ENCODE data around the gene GRM8. TPM values are rescaled to one million over a fixed set of nuclear protein-coding genes. Genes with fewer than 3 reads are reported as not detected.

Gene GRM8
- total and polyA plus RNA-seq, 9 of the 15 experiments (the other 6 are each of a cell fraction or from before 2014, with no cell fraction given) = 0.13 TPM; not detected in 7

GRCh38 chr7:126700807-126701604 lies 551.7 kb downstream of the GRM8 start (continued):
- TF ChIP-seq, protein P1, sequence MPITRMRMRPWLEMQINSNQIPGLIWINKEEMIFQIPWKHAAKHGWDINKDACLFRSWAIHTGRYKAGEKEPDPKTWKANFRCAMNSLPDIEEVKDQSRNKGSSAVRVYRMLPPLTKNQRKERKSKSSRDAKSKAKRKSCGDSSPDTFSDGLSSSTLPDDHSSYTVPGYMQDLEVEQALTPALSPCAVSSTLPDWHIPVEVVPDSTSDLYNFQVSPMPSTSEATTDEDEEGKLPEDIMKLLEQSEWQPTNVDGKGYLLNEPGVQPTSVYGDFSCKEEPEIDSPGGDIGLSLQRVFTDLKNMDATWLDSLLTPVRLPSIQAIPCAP (CRISPR knock-in tag; IDR thresholded peaks at IDR 0.05; ENCODE audit: borderline replicate concordance) = no peak
- TF ChIP-seq RUNX1 (IDR thresholded peaks at IDR 0.05; ENCODE audit: low read depth) = no peak
- TF ChIP-seq TBP (optimal IDR thresholded peaks at IDR 0.05; ENCODE audit: low read depth, low read length) = peak; percentile 74
- peak; percentile 73; the same call in 1 of the 2 replicates for TF ChIP-seq MTA1 (IDR thresholded peaks at IDR 0.05; ENCODE audit: borderline replicate concordance)
- TF ChIP-seq ZNF324 (CRISPR knock-in tag; IDR thresholded peaks at IDR 0.05) = no peak
- no peak for TF ChIP-seq ZNF445 (CRISPR knock-in tag; IDR thresholded peaks at IDR 0.05; ENCODE audit: low read depth)
- no peak for TF ChIP-seq PTBP1 (IDR thresholded peaks at IDR 0.05; ENCODE audit: low read depth, low read length)
- no peak for TF ChIP-seq ZNF217 (CRISPR knock-in tag; IDR thresholded peaks at IDR 0.05)
- no peak for TF ChIP-seq ERF (CRISPR knock-in tag; IDR thresholded peaks at IDR 0.05)
- TF ChIP-seq, protein P2, sequence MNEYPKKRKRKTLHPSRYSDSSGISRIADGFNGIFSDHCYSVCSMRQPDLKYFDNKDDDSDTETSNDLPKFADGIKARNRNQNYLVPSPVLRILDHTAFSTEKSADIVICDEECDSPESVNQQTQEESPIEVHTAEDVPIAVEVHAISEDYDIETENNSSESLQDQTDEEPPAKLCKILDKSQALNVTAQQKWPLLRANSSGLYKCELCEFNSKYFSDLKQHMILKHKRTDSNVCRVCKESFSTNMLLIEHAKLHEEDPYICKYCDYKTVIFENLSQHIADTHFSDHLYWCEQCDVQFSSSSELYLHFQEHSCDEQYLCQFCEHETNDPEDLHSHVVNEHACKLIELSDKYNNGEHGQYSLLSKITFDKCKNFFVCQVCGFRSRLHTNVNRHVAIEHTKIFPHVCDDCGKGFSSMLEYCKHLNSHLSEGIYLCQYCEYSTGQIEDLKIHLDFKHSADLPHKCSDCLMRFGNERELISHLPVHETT (CRISPR knock-in tag; conservative IDR thresholded peaks at IDR 0.05 in 1 of 2, IDR thresholded peaks at IDR 0.05 in 1 of 2) = peak in 1 of 2 experiments; percentile 78; a peak in 2 of 4 replicates
- peak; percentile 68; the same call in 1 of the 2 replicates for TF ChIP-seq STAT5A (IDR thresholded peaks at IDR 0.05; ENCODE audit: borderline replicate concordance, low read length)
- no peak for TF ChIP-seq SRSF1 (IDR thresholded peaks at IDR 0.05; ENCODE audit: low read depth, low read length)
- no peak for TF ChIP-seq LARP7 (IDR thresholded peaks at IDR 0.05)
- no peak for TF ChIP-seq ZHX1 (conservative IDR thresholded peaks at IDR 0.05; ENCODE audit: low read length)
- TF ChIP-seq, protein P3, sequence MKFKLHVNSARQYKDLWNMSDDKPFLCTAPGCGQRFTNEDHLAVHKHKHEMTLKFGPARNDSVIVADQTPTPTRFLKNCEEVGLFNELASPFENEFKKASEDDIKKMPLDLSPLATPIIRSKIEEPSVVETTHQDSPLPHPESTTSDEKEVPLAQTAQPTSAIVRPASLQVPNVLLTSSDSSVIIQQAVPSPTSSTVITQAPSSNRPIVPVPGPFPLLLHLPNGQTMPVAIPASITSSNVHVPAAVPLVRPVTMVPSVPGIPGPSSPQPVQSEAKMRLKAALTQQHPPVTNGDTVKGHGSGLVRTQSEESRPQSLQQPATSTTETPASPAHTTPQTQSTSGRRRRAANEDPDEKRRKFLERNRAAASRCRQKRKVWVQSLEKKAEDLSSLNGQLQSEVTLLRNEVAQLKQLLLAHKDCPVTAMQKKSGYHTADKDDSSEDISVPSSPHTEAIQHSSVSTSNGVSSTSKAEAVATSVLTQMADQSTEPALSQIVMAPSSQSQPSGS (CRISPR knock-in tag; IDR thresholded peaks at IDR 0.05) = no peak
- TF ChIP-seq, protein P4, sequence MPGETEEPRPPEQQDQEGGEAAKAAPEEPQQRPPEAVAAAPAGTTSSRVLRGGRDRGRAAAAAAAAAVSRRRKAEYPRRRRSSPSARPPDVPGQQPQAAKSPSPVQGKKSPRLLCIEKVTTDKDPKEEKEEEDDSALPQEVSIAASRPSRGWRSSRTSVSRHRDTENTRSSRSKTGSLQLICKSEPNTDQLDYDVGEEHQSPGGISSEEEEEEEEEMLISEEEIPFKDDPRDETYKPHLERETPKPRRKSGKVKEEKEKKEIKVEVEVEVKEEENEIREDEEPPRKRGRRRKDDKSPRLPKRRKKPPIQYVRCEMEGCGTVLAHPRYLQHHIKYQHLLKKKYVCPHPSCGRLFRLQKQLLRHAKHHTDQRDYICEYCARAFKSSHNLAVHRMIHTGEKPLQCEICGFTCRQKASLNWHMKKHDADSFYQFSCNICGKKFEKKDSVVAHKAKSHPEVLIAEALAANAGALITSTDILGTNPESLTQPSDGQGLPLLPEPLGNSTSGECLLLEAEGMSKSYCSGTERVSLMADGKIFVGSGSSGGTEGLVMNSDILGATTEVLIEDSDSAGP (CRISPR knock-in tag; IDR thresholded peaks at IDR 0.05) = no peak
- TF ChIP-seq ELF4 (CRISPR knock-in tag; IDR thresholded peaks at IDR 0.05) = no peak
- TF ChIP-seq TEAD2 (tag; IDR thresholded peaks at IDR 0.05) = no peak
- peak; percentile 51; the same call in 1 of the 2 replicates for TF ChIP-seq TCF3 (CRISPR knock-in tag; IDR thresholded peaks at IDR 0.05)

Measured in K562 (cell line).